Panc1 (cell line): ENCODE measurements around the gene EPB41L5. TPM values are rescaled to one million over a fixed set of nuclear protein-coding genes. Genes with fewer than 3 reads are reported as not detected.

Source experiments
- ATAC-seq: fragments of 200-7000 bp; cut with Tn5 transposase; 2 replicates; pipeline ENCODE4 v1.9.1; 2020; ENCODE audit warnings: mild to moderate bottlenecking, moderate library complexity
- BruUV-seq: library from RNA; stranded (reverse); fragments of 400-500 nt; replicated peaks from 2 replicates; lab custom pipeline; 2021; lab: Mats Ljungman, UMichigan
- CTCF ChIA-PET: fragments of 300-600 bp; sonication (Branson Sonifier 250); formaldehyde crosslinking; loops from one replicate; lab custom pipeline; 2022; ENCODE audit warnings: antibody characterized with exemption; lab: Charles Lee
- POLR2A ChIA-PET: fragments of 300-600 bp; sonication (Branson Sonifier 250); formaldehyde crosslinking; loops from one replicate; lab custom pipeline; 2022; ENCODE audit warnings: antibody characterized with exemption; lab: Charles Lee
- DNase-seq: peaks from one replicate; pipeline ENCODE4 v3.0.0-alpha.2; 2010; ENCODE audit warnings: low read depth, low spot score
- H3K27ac ChIP-seq: 2 replicates; pipeline ENCODE4 v1.5.1; 2011; ENCODE audit warnings: mild to moderate bottlenecking, low read length, inconsistent platforms
- H3K27me3 ChIP-seq: fragments of 200-500 bp; sonication (Bioruptor generic); 2 replicates; pipeline ENCODE4 v1.6.0; 2014; ENCODE audit warnings: low read length, inconsistent platforms; ENCODE audit not compliant: control insufficient read depth, insufficient read depth
- H3K36me3 ChIP-seq: fragments of 200-500 bp; sonication (Bioruptor generic); 2 replicates; pipeline ENCODE4 v1.5.1; 2014; ENCODE audit warnings: inconsistent platforms, mild to moderate bottlenecking, low read length, moderate library complexity; ENCODE audit not compliant: control insufficient read depth, insufficient read depth
- H3K4me1 ChIP-seq: 2 replicates; pipeline ENCODE4 v1.5.1; 2011; ENCODE audit warnings: inconsistent platforms, mild to moderate bottlenecking, low read length, moderate library complexity; ENCODE audit not compliant: control insufficient read depth, insufficient read depth
- H3K4me3 ChIP-seq, 2 experiments: 2 replicates each; pipeline ENCODE4 v1.5.1; 2011 to 2012; ENCODE audit warnings: low read depth in 2 of 2, low read length in 2 of 2, mild to moderate bottlenecking in 2 of 2, inconsistent platforms in 1 of 2, moderate library complexity in 1 of 2
- H3K9me3 ChIP-seq: fragments of 200-500 bp; sonication (Bioruptor generic); 2 replicates; pipeline ENCODE4 v1.5.1; 2014; ENCODE audit warnings: low read depth, mild to moderate bottlenecking, inconsistent platforms, low read length, moderate library complexity; ENCODE audit not compliant: control insufficient read depth, insufficient read depth
- CTCF ChIP-seq: fragments of 450-650 bp; IDR thresholded peaks from 2 replicates; pipeline ENCODE4 v1.5.1; 2017; ENCODE audit warnings: mild to moderate bottlenecking
- POLR2AphosphoS5 ChIP-seq: IDR thresholded peaks from 2 replicates; pipeline ENCODE4 v1.6.1; 2012; ENCODE audit warnings: mild to moderate bottlenecking, low read depth, low read length, moderate library complexity
- SIN3A ChIP-seq: IDR thresholded peaks from 2 replicates; pipeline ENCODE4 v1.6.1; 2012; ENCODE audit warnings: low read depth, mild to moderate bottlenecking, low read length, moderate library complexity, borderline replicate concordance; ENCODE audit not compliant: insufficient read depth
- TCF7L2 ChIP-seq: IDR thresholded peaks from 2 replicates; pipeline ENCODE4 v1.6.1; 2011; ENCODE audit warnings: mild to moderate bottlenecking, low read depth, low read length, inconsistent platforms
- in situ Hi-C: cut with HindIII; loops from 2 replicates; pipeline ENCODE4 v1.10.0; 2016; ENCODE audit warnings: low sequenced_read_pairs, low pct_unique_long_range_greater_than_20kb
- intact Hi-C: fragments of 100-400 bp; cut with micrococcal nuclease; formaldehyde crosslinking; loops from one replicate; pipeline ENCODE4 v1.10.0; 2022; ENCODE audit not compliant: unreplicated experiment
- total RNA-seq: library from RNA; stranded (reverse); gene quantifications from one replicate; pipeline ENCODE4 v1.2.1, GENCODE V29; 2021; ENCODE audit not compliant: unreplicated experiment
- TF ChIP-seq, protein P1 (sequence below), 2 experiments: IDR thresholded peaks; 2 replicates each; pipeline ENCODE4 v1.6.1; 2011 to 2012; ENCODE audit warnings: low read depth in 2 of 2, control low read depth in 1 of 2, low read length in 1 of 2, mild to moderate bottlenecking in 1 of 2, moderate library complexity in 1 of 2; ENCODE audit not compliant: insufficient read depth in 1 of 2

The EPB41L5 gene
- total RNA-seq, 1 experiment from 2014 or later = 42.2 TPM

GRCh38 chr2:120227111-120227991 is 214.5 kb downstream of the EPB41L5 start:
- POLR2A ChIA-PET = no interaction called here
- no peak for ATAC-seq
- intact Hi-C loops = loop anchor here (5.0 kb wide), 1 partner anchor 85 kb away; no protein-coding TSS in a partner anchor
- DNase-seq = no peak
- Histone ChIP-seq H3K27me3 (no peaks in the 10 kb centered on the region), H3K4me1 (peaks cover 17% of the 10 kb centered on the region), H3K4me3 (no peak overlapping the region), H3K36me3 (no peaks in the 10 kb centered on the region), H3K27ac (no peak overlapping the region), H3K9me3 (no peaks in the 10 kb centered on the region; the same call in 1 of the 2 replicates)
- in situ Hi-C loops = no loop called here
- TF ChIP-seq, protein P1, sequence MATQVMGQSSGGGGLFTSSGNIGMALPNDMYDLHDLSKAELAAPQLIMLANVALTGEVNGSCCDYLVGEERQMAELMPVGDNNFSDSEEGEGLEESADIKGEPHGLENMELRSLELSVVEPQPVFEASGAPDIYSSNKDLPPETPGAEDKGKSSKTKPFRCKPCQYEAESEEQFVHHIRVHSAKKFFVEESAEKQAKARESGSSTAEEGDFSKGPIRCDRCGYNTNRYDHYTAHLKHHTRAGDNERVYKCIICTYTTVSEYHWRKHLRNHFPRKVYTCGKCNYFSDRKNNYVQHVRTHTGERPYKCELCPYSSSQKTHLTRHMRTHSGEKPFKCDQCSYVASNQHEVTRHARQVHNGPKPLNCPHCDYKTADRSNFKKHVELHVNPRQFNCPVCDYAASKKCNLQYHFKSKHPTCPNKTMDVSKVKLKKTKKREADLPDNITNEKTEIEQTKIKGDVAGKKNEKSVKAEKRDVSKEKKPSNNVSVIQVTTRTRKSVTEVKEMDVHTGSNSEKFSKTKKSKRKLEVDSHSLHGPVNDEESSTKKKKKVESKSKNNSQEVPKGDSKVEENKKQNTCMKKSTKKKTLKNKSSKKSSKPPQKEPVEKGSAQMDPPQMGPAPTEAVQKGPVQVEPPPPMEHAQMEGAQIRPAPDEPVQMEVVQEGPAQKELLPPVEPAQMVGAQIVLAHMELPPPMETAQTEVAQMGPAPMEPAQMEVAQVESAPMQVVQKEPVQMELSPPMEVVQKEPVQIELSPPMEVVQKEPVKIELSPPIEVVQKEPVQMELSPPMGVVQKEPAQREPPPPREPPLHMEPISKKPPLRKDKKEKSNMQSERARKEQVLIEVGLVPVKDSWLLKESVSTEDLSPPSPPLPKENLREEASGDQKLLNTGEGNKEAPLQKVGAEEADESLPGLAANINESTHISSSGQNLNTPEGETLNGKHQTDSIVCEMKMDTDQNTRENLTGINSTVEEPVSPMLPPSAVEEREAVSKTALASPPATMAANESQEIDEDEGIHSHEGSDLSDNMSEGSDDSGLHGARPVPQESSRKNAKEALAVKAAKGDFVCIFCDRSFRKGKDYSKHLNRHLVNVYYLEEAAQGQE (IDR thresholded peaks at IDR 0.05; ENCODE audit: insufficient read depth in 1 of 2, low read depth in 2 of 2, low read length in 1 of 2) = no peak
- TF ChIP-seq CTCF = no peak
- no peak for TF ChIP-seq POLR2AphosphoS5
- TF ChIP-seq TCF7L2 = no peak
- no TSS peak for BruUV-seq
- CTCF ChIA-PET = interaction anchor here (0.6 kb wide), 1 partner anchor 81 kb away, joined by 4 read pairs; no protein-coding TSS in a partner anchor

DNA sequence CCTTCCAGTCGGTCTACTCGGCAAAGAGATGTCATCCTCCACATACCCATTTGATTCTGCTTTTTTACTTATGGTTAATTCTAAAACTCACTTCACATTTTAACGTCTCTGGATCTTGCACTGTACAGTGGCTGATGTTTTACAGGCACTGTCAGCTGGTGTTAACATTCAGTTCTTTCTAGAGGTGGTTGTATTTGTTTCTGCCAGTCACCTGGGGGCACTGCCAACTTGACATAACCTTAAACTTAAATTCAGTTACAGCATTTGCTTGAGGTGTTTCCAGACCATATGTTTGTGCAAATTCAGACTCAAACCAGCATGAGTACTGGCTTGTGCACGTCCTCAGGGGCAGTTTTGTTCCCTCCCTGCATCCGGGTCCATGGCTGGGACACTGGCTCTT is 215.6 kb downstream of the EPB41L5 start:
- ChIA-PET CTCF (no interaction called here), POLR2A (no interaction called here)
- H3K27ac ChIP-seq = no peak overlapping the region
- no peaks in the 10 kb centered on the region for H3K27me3 ChIP-seq
- DNase-seq (no peak), ATAC-seq (no peak)
- BruUV-seq = no TSS peak
- H3K4me1 ChIP-seq = peaks cover 15% of the 10 kb centered on the region
- H3K4me3 ChIP-seq = no peak overlapping the region
- intact Hi-C loops (loop anchor here (5.0 kb wide), 1 partner anchor 84 kb away; no protein-coding TSS in a partner anchor), in situ Hi-C loops (no loop called here)
- H3K9me3 ChIP-seq = no peaks in the 10 kb centered on the region
- no peak for TF ChIP-seq TCF7L2
- TF ChIP-seq SIN3A = no peak
- TF ChIP-seq, protein P1 (IDR thresholded peaks at IDR 0.05; ENCODE audit: insufficient read depth in 1 of 2, low read depth in 2 of 2, low read length in 1 of 2) = no peak
- no peak for TF ChIP-seq CTCF
- no peak for TF ChIP-seq POLR2AphosphoS5
- H3K36me3 ChIP-seq = no peaks in the 10 kb centered on the region
